Subcutaneous abdominal adipose tissue (tissue), 5 donors: ENCODE data around the gene MR1.

Experiments used
- H3K27ac ChIP-seq: one replicate; pipeline ENCODE4 v1.7.0; 2013; ENCODE audit warnings: low read depth, mild to moderate bottlenecking, inconsistent platforms, low read length, moderate library complexity
- H3K27me3 ChIP-seq, 5 donors: one replicate each; pipeline ENCODE4 v1.7.0; 2013; ENCODE audit warnings: low read length in 5 of 5, inconsistent platforms in 1 of 5; ENCODE audit not compliant: control insufficient read depth in 5 of 5, insufficient read depth in 4 of 5
- H3K36me3 ChIP-seq, 5 donors: one replicate each; pipeline ENCODE4 v1.7.0; 2013; ENCODE audit warnings: low read length in 5 of 5; ENCODE audit not compliant: control insufficient read depth in 5 of 5, insufficient read depth in 5 of 5
- H3K4me1 ChIP-seq, 5 donors: one replicate each; pipeline ENCODE4 v1.7.0; 2013; ENCODE audit warnings: low read length in 5 of 5, mild to moderate bottlenecking in 3 of 5, moderate library complexity in 1 of 5; ENCODE audit not compliant: control insufficient read depth in 5 of 5, insufficient read depth in 5 of 5
- H3K4me3 ChIP-seq, 5 donors: one replicate each; pipeline ENCODE4 v1.7.0; 2013; ENCODE audit warnings: low read length in 5 of 5, low read depth in 1 of 5
- H3K9ac ChIP-seq, 5 donors: one replicate each; pipeline ENCODE4 v1.7.0; 2013; ENCODE audit warnings: low read length in 5 of 5, mild to moderate bottlenecking in 4 of 5, moderate library complexity in 3 of 5
- H3K9me3 ChIP-seq, 5 donors: one replicate each; pipeline ENCODE4 v1.7.0; 2013; ENCODE audit warnings: low read length in 5 of 5; ENCODE audit not compliant: control insufficient read depth in 5 of 5
- donor health status: healthy.
- donor health status: healthy.
- donor health status: healthy.
- donor health status: healthy.
- donor health status: healthy.

The MR1 gene

GRCh38 chr1:181033799-181034451 is at the start of gene MR1:
Gene MR1, plus strand, starts transcription at chr1:181033983. Its CDS starts 25 bp downstream, at chr1:181034008.
- H3K4me1 ChIP-seq, result peaks cover 8 to 46% (median 25%) of the 10 kb centered on the region in 5 donors

GRCh38 chr1:180988253-180988752 is 45.5 kb upstream of the MR1 start:
- H3K9me3 ChIP-seq, result no peaks in the 10 kb centered on the region
- no peak overlapping the region for H3K27ac ChIP-seq
- H3K9ac ChIP-seq, result no peak overlapping the region
- H3K36me3 ChIP-seq, result peaks cover 15 to 82% (median 64%) of the 10 kb centered on the region in 5 donors
- H3K4me3 ChIP-seq, result no peak overlapping the region
- peaks cover 0 to 2% (median 0%) of the 10 kb centered on the region in 5 donors for H3K4me1 ChIP-seq
- H3K27me3 ChIP-seq, result no peaks in the 10 kb centered on the region

More at GRCh38 chr1:181033799-181034451, at the start of gene MR1:
- H3K9ac ChIP-seq, result peak within 1 kb of the TSS; percentile 63 to 84 (median 72)
- H3K27me3 ChIP-seq, result no peaks in the 10 kb centered on the region
- no peaks in the 10 kb centered on the region for H3K9me3 ChIP-seq
- H3K27ac ChIP-seq, result peak within 1 kb of the TSS; percentile 94
- peak within 1 kb of the TSS; percentile 65 to 89 (median 82) for H3K4me3 ChIP-seq
- no peaks in the 10 kb centered on the region for H3K36me3 ChIP-seq

- H3K9me3 ChIP-seq, result no peaks in the 10 kb centered on the region
- no peak overlapping the region for H3K4me3 ChIP-seq
- H3K27me3 ChIP-seq, result no peaks in the 10 kb centered on the region
- H3K36me3 ChIP-seq, result peaks cover 14 to 32% (median 27%) of the 10 kb centered on the region in 5 donors
- H3K27ac ChIP-seq, result no peak overlapping the region
- peaks cover 0 to 5% (median 0%) of the 10 kb centered on the region in 5 donors for H3K4me1 ChIP-seq
- H3K9ac ChIP-seq, result no peak overlapping the region
Measured at GRCh38 chr1:180994262-180994661, 39.5 kb upstream of the MR1 start.

GRCh38 chr1:180997843-180998504 is 35.8 kb upstream of the MR1 start:
- Histone ChIP-seq H3K9me3 (no peaks in the 10 kb centered on the region), H3K27me3 (no peaks in the 10 kb centered on the region), H3K9ac (no peak overlapping the region), H3K4me3 (no peak overlapping the region), H3K36me3 (peaks cover 9 to 18% (median 16%) of the 10 kb centered on the region in 5 donors), H3K4me1 (peaks cover 0 to 5% (median 0%) of the 10 kb centered on the region in 5 donors), H3K27ac (no peak overlapping the region)

GRCh38 chr1:181001091-181001780 is 32.5 kb upstream of the MR1 start:
- Histone ChIP-seq H3K4me1 (peaks cover 0 to 5% (median 0%) of the 10 kb centered on the region in 5 donors), H3K36me3 (peaks cover 19 to 37% (median 25%) of the 10 kb centered on the region in 5 donors), H3K9ac (no peak overlapping the region), H3K27me3 (no peaks in the 10 kb centered on the region), H3K9me3 (no peaks in the 10 kb centered on the region), H3K4me3 (no peak overlapping the region), H3K27ac (no peak overlapping the region)

- no peak overlapping the region for H3K4me3 ChIP-seq
- H3K9me3 ChIP-seq, result no peaks in the 10 kb centered on the region
- H3K36me3 ChIP-seq, result peaks cover 19 to 37% (median 25%) of the 10 kb centered on the region in 5 donors
- no peaks in the 10 kb centered on the region for H3K27me3 ChIP-seq
- no peak overlapping the region for H3K27ac ChIP-seq
- no peak overlapping the region for H3K9ac ChIP-seq
- H3K4me1 ChIP-seq, result peaks cover 0 to 5% (median 0%) of the 10 kb centered on the region in 5 donors
Measured at GRCh38 chr1:181002582-181003172, 31.1 kb upstream of the MR1 start.

GRCh38 chr1:181010789-181011188 is 23.0 kb upstream of the MR1 start:
- Histone ChIP-seq H3K27ac (peak overlapping the region; percentile 37), H3K4me1 (peaks cover 0 to 49% (median 45%) of the 10 kb centered on the region in 5 donors), H3K4me3 (no peak overlapping the region), H3K27me3 (no peaks in the 10 kb centered on the region), H3K9ac (no peak overlapping the region), H3K36me3 (no peaks in the 10 kb centered on the region), H3K9me3 (no peaks in the 10 kb centered on the region)

- Histone ChIP-seq H3K27ac (peak overlapping the region; percentile 3), H3K27me3 (no peaks in the 10 kb centered on the region), H3K36me3 (no peaks in the 10 kb centered on the region), H3K4me3 (no peak overlapping the region), H3K9ac (no peak overlapping the region), H3K9me3 (no peaks in the 10 kb centered on the region), H3K4me1 (peaks cover 0 to 49% (median 45%) of the 10 kb centered on the region in 5 donors)
Measured at GRCh38 chr1:181011301-181012202, 22.2 kb upstream of the MR1 start.

GRCh38 chr1:181012203-181012745 is 21.5 kb upstream of the MR1 start:
- H3K27ac ChIP-seq, result peak overlapping the region; percentile 3

More at GRCh38 chr1:181012203-181012745, 21.5 kb upstream of the MR1 start:
- H3K4me3 ChIP-seq, result no peak overlapping the region
- H3K36me3 ChIP-seq, result no peaks in the 10 kb centered on the region
- H3K9me3 ChIP-seq, result no peaks in the 10 kb centered on the region
- H3K27me3 ChIP-seq, result no peaks in the 10 kb centered on the region
- peaks cover 0 to 49% (median 45%) of the 10 kb centered on the region in 5 donors for H3K4me1 ChIP-seq
- H3K9ac ChIP-seq, result no peak overlapping the region
